ENCODE measurements around the gene RAB26.
"Not testable (repeated sequence)": the region's sequence is repeated elsewhere in the genome, so short reads cannot be mapped to it uniquely, and the experiment has no call there.

Gene RAB26

DNA sequence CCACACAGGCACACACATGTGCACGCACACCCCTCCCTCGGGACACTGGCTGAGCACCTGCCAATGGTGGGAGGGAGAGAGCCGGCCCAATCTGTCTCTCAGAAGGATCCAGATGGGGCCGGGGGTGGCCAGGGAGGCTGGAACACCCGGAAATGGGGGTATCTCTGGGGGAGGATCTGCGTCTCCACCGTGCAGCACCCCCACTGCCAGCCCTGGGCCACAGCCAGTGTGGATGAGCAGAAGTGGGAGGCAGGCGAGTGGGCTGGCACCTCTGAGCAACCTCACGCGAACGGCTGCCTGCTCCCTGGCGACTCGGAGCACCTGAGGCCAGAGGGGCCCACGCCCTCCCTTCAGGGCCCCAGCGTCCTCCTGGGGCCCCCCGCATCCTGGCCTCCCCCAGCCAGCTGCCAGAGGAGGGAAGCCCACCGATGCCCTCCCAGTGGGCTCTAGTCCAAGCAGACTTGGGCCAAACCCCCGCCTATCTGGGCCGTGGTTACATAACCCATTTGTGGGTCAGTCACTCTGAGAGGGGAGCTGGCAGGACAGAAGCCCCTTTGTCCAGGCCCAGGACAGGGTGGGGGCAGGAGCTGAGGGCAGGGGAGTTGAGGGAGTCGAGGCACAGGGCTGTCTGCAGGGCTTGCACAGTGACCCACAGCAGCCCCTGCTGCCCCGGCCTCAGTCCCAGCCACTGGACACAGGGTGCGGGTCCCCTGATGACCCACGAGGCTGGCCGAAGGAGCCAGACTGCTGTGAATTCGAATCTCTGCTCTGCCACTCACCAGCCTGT, 42.4 kb downstream of the RAB26 start:
- peak in 7 of 10 donors; percentile 47 to 94 (median 70) for DNase-seq
- intact Hi-C loops (cut with DNase I), result no loop called here

DNA sequence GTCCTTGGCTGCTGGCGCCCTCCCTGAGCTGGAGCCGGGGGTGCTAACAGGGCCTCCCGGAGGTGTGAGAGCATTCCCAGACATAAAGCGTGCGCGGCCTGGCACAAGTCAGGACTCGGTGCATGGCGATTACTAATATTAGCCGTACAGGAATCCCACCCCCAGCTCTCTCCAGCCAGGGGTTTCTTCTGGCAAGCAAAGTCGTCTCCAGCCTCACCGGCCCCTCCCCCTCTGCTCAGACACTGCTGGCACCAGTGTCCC, 43.0 kb downstream of the RAB26 start:
- no peak for DNase-seq
- intact Hi-C loops (cut with DNase I), result no loop called here

DNA sequence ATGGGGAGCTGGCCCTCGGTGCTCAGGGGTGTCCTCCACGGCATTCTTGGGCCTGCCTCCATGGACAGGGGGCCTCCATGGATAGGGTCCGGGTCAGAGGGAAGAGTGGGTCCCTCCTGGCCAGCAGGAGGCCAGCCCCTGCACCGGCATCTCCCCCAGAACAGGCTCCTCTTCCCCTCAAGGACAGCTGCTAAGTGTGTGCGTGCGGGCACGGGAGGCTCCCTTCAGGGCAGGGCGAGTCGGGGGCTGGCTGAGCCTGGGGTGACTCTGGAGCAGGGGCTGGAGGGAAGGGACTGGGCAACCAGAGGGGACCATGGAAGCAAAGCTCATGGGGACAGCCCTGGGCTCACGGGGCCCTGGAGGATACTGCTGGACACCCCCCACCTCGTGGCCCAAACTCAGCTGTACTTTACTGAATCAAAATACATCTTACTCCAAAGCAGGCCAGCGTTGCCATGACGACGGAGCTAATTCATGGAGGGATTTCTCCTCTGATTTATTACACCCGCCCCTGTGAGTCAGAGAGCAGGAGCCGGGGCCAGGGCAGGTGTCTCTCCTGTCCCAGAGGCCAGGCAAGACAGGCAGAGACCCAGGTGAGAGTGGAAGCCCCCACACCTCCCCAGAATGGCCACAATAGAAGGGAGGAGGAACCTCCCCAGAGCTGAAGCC, 45.9 kb downstream of the RAB26 start:
- DNase-seq, result peak in 2 of 10 donors; percentile 57 to 71
- intact Hi-C loops (cut with DNase I), result no loop called here

DNA sequence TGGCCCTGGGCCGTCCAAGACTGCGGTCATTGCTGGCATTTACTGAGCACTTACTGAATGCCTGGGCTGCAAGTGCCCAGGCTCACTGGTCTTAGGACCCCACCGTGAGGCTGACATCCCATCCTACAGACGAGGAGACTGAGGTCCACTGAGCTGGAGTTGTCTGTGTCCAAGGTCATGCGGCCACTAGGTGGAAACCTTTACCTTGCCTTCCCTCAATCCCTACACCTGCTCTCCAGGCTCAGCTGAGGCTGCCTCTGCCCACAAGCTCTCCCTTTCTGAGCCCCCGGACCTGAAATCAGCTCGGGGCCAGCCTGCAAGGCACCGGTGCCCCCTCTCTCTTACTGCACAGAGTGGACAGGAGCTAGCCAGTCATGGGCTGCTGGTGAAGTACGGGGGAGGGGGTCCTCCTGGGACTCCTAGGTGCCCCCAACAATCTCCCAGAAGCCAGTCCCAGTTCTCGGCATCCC, 46.5 kb downstream of the RAB26 start:
- intact Hi-C loops (cut with DNase I), result no loop called here
- DNase-seq, result no peak

DNA sequence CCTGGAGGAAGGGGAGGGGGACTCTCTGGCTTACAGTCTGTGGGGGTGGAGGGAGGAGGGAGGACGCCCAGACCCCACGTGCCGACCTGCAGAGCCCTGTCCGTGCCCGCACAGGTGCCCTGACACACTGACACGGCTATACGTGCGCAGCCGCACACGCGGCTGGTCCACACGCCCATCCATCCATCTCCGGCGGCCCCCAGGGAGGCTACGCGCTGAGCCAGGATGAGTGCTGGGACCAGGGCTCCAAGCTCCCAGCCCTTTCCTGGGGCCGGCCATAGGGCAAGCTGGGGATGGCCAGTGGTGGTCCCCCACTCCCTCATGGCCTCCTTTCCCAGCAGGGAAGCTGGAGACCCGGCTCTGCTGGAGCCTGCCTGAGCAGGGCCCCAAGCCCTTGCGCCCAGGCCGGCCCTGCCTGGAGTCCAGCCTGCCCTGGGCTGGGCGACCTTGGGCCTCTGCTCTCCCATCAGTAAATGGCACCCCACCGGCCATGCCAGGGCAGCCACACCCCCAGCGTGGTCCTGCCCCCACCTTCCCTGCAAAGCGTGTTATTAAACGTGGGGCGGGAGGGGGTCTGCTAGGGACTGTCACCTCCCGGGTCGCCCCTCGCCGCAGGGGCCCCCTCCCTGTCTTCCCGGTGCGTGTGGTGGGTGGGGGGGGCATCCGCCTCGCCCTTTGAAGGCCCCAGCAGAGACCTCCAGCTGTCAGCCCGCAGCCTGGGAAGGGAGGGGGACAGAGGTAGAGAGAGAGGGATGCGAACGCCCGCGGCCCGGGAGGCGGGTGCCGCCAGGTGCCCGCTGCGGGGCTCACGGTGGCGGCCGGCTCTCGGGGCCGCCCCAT, 47.1 kb downstream of the RAB26 start:
- intact Hi-C loops (cut with DNase I), result no loop called here
- DNase-seq, result no peak

DNA sequence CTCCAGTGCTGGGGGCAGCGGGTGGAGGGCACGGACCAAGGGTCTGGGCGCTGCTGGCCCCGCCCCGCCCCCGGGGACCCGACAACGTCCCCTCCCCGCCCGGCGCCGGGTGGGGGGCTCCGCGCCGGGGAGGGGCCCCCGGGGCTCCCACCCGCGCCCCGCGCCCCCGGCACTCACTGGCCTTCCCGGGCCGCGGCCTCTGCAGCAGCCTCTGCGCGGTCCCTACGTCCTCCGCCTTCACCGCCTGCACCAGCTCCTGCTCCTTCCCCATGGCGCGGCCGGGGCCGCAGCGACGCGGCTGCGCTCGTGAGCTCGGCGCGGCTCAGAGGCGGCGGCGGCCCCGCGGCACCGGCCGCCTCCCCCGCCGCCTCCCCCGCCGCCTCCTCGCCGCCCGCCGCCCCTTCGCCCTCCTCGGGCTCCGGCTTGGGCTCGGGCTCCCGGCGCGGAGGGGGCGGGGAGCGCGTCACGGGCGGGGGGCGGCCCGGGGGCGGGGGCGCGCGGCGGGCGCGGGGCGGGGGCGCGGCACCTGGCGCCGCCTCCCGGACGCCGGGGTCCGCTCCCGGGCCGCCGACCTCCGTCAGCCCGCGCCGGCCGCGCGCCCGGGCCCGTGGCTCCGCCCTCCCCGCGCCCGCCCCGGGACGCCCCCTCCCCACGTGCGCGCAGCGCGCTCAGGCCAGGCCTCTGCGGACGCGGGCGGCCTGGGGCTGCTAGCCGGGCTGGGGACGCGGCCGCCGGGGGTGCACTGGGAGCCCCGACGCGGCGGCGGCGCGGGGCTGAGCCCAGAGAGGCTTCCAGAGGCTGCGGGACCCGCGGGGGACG, 47.9 kb downstream of the RAB26 start, which contains the start of gene CASKIN1:
CASKIN1 (minus strand) TSS at position 444 of the 819 bp plus-strand sequence; CDS start at position 271, 173 bp downstream.
- peak in 1 of 10 donors; percentile 31 for DNase-seq
- intact Hi-C loops (cut with DNase I), result no loop called here

DNA sequence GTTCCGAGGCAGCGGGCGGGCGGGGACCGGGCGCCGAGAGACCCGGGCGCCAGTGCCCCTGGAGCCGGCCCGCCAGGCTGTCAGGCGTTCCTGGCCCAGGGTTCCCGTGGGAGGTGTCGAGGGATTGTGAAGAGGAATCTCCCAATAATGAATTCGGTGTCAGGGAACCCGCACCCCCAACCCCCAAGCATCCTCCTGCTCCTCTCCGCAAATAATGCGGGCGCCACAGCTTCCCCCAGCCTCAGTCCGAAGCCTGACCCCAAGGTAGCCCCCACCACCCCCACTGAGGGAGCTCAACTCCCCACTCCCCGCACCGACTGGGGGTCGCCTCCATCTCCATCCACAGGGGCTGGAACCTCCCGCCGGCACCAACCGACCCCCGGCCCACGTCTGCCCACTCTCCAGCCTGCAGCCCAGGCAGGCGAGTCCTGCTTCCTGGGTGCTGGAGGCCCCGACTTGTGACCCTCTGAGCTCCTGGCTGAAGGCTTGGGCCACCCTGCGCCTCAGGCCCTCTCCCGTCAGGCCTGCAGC, 48.6 kb downstream of the RAB26 start:
- intact Hi-C loops (cut with DNase I), result no loop called here
- peak in 1 of 10 donors; percentile 63 for DNase-seq

DNA sequence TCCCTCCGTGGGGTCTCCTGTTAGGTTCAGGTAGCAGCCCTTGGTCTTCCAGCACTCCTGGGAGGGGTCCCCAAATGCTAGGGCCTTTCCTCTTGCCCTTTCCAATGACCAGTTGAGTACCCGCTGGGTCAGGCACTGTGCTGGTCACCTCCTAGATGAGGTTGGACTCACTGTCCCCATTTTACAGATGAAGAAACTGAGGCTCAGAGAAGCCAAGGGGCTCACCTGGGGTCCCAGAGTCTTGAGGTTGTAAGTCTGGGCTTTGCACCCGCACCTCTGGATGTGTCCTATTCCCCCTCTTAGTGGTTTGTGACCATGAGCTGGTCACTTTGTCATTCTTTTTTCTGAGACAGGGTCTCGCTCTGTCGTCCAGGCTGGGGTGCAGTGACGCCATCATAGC, 49.3 kb downstream of the RAB26 start:
- intact Hi-C loops (cut with DNase I), result no loop called here
- no peak for DNase-seq

DNA sequence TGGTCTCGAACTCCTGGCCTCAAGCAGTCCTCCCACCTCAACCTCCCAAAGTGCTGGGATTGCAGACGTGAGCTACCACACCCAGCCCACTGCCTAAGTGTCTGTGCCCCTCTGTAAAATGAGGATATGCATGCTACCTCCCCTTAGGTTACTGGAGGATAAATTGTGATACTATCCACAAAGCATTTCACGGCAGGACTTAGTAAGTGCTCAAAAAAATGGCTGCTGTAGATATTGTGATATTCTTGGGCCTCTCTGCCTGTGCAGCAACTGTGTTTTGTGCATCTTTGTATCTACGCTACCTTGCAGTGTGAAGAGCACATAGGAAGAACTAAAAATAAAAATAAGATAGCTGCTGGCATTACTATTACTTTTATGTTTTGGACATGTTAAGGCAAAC, 49.9 kb downstream of the RAB26 start:
- intact Hi-C loops (cut with DNase I), result no loop called here
- DNase-seq, result no peak

DNA sequence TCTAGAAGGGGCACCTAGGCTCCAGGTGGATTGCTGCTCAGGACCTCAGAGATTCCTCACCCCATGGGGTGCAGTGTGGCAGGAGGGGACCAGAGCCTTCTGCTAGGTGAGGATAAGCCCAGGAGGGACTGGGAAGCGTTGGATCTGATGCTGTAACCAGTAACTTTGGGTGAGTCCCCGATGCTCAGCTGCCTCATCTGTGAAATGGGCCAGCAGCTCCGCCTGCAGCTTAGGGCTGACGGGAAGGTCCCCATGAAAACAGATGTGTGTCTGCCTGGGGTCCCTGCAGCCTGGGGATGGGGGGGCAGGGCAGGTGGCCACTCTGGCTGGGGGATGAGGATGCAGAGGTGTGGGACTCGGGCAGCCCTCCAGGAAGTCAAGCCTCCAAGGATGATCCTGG, 50.7 kb downstream of the RAB26 start:
- DNase-seq, result no peak
- intact Hi-C loops (cut with DNase I), result no loop called here

DNA sequence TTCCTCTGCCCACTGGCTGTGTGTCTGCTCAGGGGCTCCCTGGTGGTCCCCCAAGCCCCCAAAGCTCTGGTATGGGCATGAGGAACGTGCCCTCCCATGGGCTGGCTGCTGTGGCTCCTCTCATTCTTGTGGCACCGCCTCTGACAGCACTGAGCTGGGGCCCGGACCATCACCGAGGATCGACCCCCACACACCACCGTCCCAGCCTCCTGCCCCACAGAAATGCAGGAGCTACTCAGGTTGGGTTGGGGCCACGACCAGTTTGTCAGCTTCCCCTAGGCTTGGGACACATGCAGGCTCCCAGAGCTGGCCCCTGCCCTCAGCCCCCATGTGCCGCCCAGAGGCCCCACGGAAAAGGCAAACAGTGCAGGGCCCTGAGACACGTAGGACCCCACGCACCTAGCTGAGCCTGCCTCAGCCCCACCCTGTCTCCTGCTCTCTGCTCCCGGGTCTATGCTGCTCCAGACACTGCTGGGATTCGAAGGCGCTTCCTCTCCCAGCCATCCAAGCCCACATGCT, 51.3 kb downstream of the RAB26 start:
- DNase-seq, result no peak
- intact Hi-C loops (cut with DNase I), result no loop called here

DNA sequence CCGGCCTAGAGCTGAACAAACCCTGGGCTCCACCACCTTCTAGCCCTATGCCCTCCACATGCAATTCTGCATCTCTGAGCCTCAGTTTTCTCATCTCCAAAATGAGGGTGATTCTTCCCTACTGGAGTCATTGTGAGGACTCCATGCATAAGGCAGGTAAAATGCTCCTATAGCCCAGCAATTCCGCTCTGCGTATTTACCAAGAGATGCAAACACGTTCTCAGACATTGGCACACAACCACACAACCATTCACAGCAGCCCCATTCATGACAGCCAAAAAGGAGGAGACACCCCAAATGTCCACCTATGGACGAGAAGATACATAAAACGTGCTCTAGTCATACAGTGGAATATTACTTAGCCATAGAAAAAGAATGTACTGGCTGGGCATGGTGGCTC, 51.9 kb downstream of the RAB26 start:
- intact Hi-C loops (cut with DNase I), result no loop called here
- DNase-seq, result no peak

DNA sequence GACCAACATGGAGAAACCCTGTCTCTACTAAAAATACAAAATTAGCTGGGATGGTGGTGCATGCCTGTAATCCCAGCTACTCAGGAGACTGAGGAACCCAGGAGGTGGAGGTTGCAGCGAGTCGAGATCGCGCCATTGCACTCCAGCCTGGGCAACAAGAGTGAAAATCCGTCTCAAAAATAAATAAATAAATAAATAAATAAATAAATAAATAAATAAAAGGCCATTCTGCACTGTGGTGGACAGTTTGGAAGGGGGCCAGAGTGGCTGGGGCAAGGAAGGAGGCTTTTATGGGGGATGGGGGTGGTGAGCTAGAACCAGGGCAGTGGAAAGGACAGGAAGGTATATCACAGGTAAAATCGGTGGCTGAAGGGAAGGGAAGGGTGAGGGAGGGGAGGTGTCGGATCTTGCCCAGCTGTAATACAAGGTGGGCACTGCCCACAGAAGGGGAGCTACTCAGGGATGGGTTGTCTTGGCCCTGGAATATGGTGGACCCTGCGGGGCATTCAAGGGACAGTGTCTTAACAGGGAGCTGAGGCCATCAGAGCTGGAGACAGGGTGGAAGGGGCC, 54.8 kb downstream of the RAB26 start:
- DNase-seq; intact Hi-C loops (cut with DNase I): not testable (repeated sequence)
